Common myeloid progenitor, CD34-positive (primary cell): ENCODE measurements around the gene GADD45G. TPM values are rescaled to one million over a fixed set of nuclear protein-coding genes. Genes with fewer than 3 reads are reported as not detected.

ENCODE experiments used
- CTCF ChIA-PET: fragments of 350-600 bp; sonication (Branson Sonifier 250); formaldehyde crosslinking; loops from one replicate; lab custom pipeline; 2021; ENCODE audit warnings: antibody characterized with exemption; lab: Charles Lee
- POLR2A ChIA-PET: fragments of 350-600 bp; sonication (Branson Sonifier 250); formaldehyde crosslinking; loops from one replicate; lab custom pipeline; 2021; ENCODE audit warnings: antibody characterized with exemption; lab: Charles Lee
- DNase-seq, 3 donors: peaks; one replicate each; pipeline versions ENCODE4 v3.0.0 to v3.0.0-alpha.2; 2013
- H3K27ac ChIP-seq, 2 experiments: 1 replicate in 1 of 2; 2 replicates in 1 of 2; pipeline ENCODE4 v1.7.0; 2013; ENCODE audit warnings: inconsistent platforms in 2 of 2, low read length in 2 of 2, mild to moderate bottlenecking in 2 of 2, low read depth in 1 of 2, moderate library complexity in 1 of 2; ENCODE audit not compliant: severe bottlenecking in 2 of 2, insufficient read depth in 1 of 2, poor library complexity in 1 of 2
- H3K27me3 ChIP-seq, 5 experiments: replicated peaks in 2 of 5; 1 replicate in 3 of 5; 2 replicates in 2 of 5; pipeline versions ENCODE4 v1.6.1 to v1.7.0; 2013; ENCODE audit warnings: low read length in 4 of 5, mild to moderate bottlenecking in 2 of 5, moderate library complexity in 2 of 5, inconsistent platforms in 1 of 5; ENCODE audit not compliant: insufficient read depth in 5 of 5, control insufficient read depth in 4 of 5
- H3K36me3 ChIP-seq, 4 experiments: 1 replicate in 2 of 4; 2 replicates in 2 of 4; pipeline versions ENCODE4 v1.6.1 to v1.7.0; 2013; ENCODE audit warnings: low read length in 3 of 4, control low read depth in 1 of 4, mild to moderate bottlenecking in 1 of 4; ENCODE audit not compliant: control insufficient read depth in 4 of 4, insufficient read depth in 4 of 4
- H3K4me1 ChIP-seq, 4 experiments: 1 replicate in 3 of 4; 2 replicates in 1 of 4; pipeline versions ENCODE4 v1.6.1 to v1.7.1; 2013; ENCODE audit warnings: low read length in 3 of 4, mild to moderate bottlenecking in 3 of 4, control low read depth in 1 of 4, inconsistent platforms in 1 of 4, moderate library complexity in 1 of 4; ENCODE audit not compliant: control insufficient read depth in 4 of 4, insufficient read depth in 4 of 4; ENCODE audit errors: control extremely low read depth in 1 of 4
- H3K4me3 ChIP-seq, 7 experiments: 1 replicate in 4 of 7; 2 replicates in 3 of 7; pipeline versions ENCODE4 v1.5.1 to v1.7.0; 2013; ENCODE audit warnings: mild to moderate bottlenecking in 7 of 7, low read length in 6 of 7, moderate library complexity in 6 of 7, inconsistent platforms in 2 of 7, low read depth in 2 of 7, control low read depth in 1 of 7; ENCODE audit not compliant: insufficient read depth in 4 of 7, control insufficient read depth in 1 of 7; ENCODE audit errors: extremely low read depth in 1 of 7
- H3K9me3 ChIP-seq, 5 experiments: 1 replicate in 4 of 5; 2 replicates in 1 of 5; pipeline versions ENCODE4 v1.6.1 to v1.7.1; 2013; ENCODE audit warnings: low read length in 4 of 5, mild to moderate bottlenecking in 2 of 5, inconsistent platforms in 1 of 5, low read depth in 1 of 5, moderate library complexity in 1 of 5; ENCODE audit not compliant: control insufficient read depth in 4 of 5, insufficient read depth in 2 of 5; ENCODE audit errors: control extremely low read depth in 1 of 5
- WGBS: methylation state at CpG from one replicate; pipeline ENCODE4 v1.1.5; 2013; ENCODE audit not compliant: insufficient coverage; 5-methylcytosine and 5-hydroxymethylcytosine counted together
- polyA plus RNA-seq: library from polyadenylated mRNA; unstranded; fragments of 120-200 nt; gene quantifications from one replicate; pipeline ENCODE4 v1.2.1, GENCODE V29; 2013

GADD45G gene
- 6.2 TPM for polyA plus RNA-seq

- CTCF ChIA-PET: interaction anchor here (1.0 to 16.7 kb wide), 3 partner anchors 12 to 499 kb away, joined by 3 to 323 read pairs (median 3); no protein-coding TSS in a partner anchor
- POLR2A ChIA-PET: interaction anchor here (0.7 to 1.6 kb wide), 5 partner anchors 10 to 491 kb away, joined by 3 to 6 read pairs (median 4); no protein-coding TSS in a partner anchor
- H3K4me1 ChIP-seq: peaks cover 12 to 46% (median 41%) of the 10 kb centered on the region in 4 experiments
- H3K27ac ChIP-seq: no peak within 1 kb of the TSS
- H3K36me3 ChIP-seq: no peaks in the 10 kb centered on the region
- no peaks in the 10 kb centered on the region for H3K9me3 ChIP-seq
- peak; percentile 97 to 99 (median 98) for DNase-seq
- WGBS: 0% methylated on average over 45 of the region's 63 CpGs
- H3K4me3 ChIP-seq: peak within 1 kb of the TSS; percentile 36 to 80 (median 61)
- H3K27me3 ChIP-seq: peaks cover 0 to 14% (median 0%) of the 10 kb centered on the region in 5 experiments
These were observed at the start of gene GADD45G for GRCh38 chr9:89604729-89605464. Gene GADD45G, plus strand, starts transcription at chr9:89605012. Its CDS starts 110 bp downstream, at chr9:89605122.

- H3K9me3 ChIP-seq: peaks cover 0 to 2% (median 0%) of the 10 kb centered on the region in 5 experiments
- H3K27me3 ChIP-seq: no peaks in the 10 kb centered on the region
- no peaks in the 10 kb centered on the region for H3K36me3 ChIP-seq
- CTCF ChIA-PET: interaction anchor here (0.8 to 9.7 kb wide), 3 partner anchors 45 to 127 kb away, joined by 3 to 106 read pairs (median 3); no protein-coding TSS in a partner anchor
- DNase-seq: no peak
- H3K27ac ChIP-seq: no peak overlapping the region
- WGBS: 100% methylated on average over 6 of the region's 7 CpGs
- H3K4me1 ChIP-seq: peaks cover 11 to 43% (median 39%) of the 10 kb centered on the region in 4 experiments
- POLR2A ChIA-PET: interaction anchor here (1.0 kb wide), 1 partner anchor 13 kb away, joined by 3 read pairs; no protein-coding TSS in a partner anchor
- H3K4me3 ChIP-seq: no peak overlapping the region
These were observed 49.8 kb upstream of the GADD45G start for GRCh38 chr9:89555036-89555415.

- Histone ChIP-seq H3K27me3 (no peaks in the 10 kb centered on the region), H3K9me3 (peaks cover 0 to 2% (median 0%) of the 10 kb centered on the region in 5 experiments), H3K4me3 (peak overlapping the region in 2 of 7 experiments; percentile 25 to 57), H3K4me1 (peaks cover 11 to 43% (median 39%) of the 10 kb centered on the region in 4 experiments), H3K36me3 (no peaks in the 10 kb centered on the region), H3K27ac (no peak overlapping the region)
- CTCF ChIA-PET: interaction anchor here (0.8 to 9.7 kb wide), 6 partner anchors 9 to 128 kb away, joined by 3 to 106 read pairs (median 3); no protein-coding TSS in a partner anchor
- DNase-seq: peak; percentile 64 to 98 (median 96)
- POLR2A ChIA-PET: interaction anchor here (0.6 kb wide), 1 partner anchor 34 kb away, joined by 3 read pairs; no protein-coding TSS in a partner anchor
- 48% methylated on average over 10 of the region's 12 CpGs for WGBS
These were observed 49.1 kb upstream of the GADD45G start for GRCh38 chr9:89555451-89556375.

- Histone ChIP-seq H3K4me3 (peak overlapping the region in 3 of 7 experiments; percentile 25 to 56 (median 30)), H3K27me3 (no peaks in the 10 kb centered on the region), H3K27ac (no peak overlapping the region), H3K4me1 (peaks cover 11 to 43% (median 40%) of the 10 kb centered on the region in 4 experiments), H3K36me3 (no peaks in the 10 kb centered on the region), H3K9me3 (peaks cover 0 to 2% (median 0%) of the 10 kb centered on the region in 5 experiments)
- WGBS: 100% methylated on average over 1 of the region's 6 CpGs
- ChIA-PET POLR2A (no interaction called here), CTCF (interaction anchor here (0.9 to 2.2 kb wide), 6 partner anchors 9 to 544 kb away, joined by 3 to 13 read pairs (median 4); no protein-coding TSS in a partner anchor)
- DNase-seq: peak in 2 of 3 donors; percentile 56 to 67
These were observed 46.5 kb upstream of the GADD45G start for GRCh38 chr9:89558196-89558899.

- no peaks in the 10 kb centered on the region for H3K36me3 ChIP-seq
- ChIA-PET CTCF (interaction anchor here (0.9 to 2.2 kb wide), 5 partner anchors 10 to 543 kb away, joined by 3 to 13 read pairs (median 4); no protein-coding TSS in a partner anchor), POLR2A (no interaction called here)
- H3K27me3 ChIP-seq: no peaks in the 10 kb centered on the region
- H3K4me1 ChIP-seq: peaks cover 11 to 43% (median 38%) of the 10 kb centered on the region in 4 experiments
- H3K9me3 ChIP-seq: peaks cover 0 to 2% (median 0%) of the 10 kb centered on the region in 5 experiments
- 88% methylated on average over 1 of the region's 2 CpGs for WGBS
- H3K4me3 ChIP-seq: no peak overlapping the region
- H3K27ac ChIP-seq: no peak overlapping the region
- DNase-seq: no peak
These were observed 45.9 kb upstream of the GADD45G start for GRCh38 chr9:89558948-89559347.

- ChIA-PET CTCF (interaction anchor here (1.5 kb wide), 1 partner anchor 12 kb away, joined by 3 read pairs; no protein-coding TSS in a partner anchor), POLR2A (no interaction called here)
- Histone ChIP-seq H3K27me3 (no peaks in the 10 kb centered on the region), H3K9me3 (peaks cover 0 to 2% (median 0%) of the 10 kb centered on the region in 5 experiments), H3K4me1 (peaks cover 8 to 20% (median 15%) of the 10 kb centered on the region in 4 experiments), H3K27ac (no peak overlapping the region), H3K36me3 (no peaks in the 10 kb centered on the region), H3K4me3 (no peak overlapping the region)
- WGBS: 100% methylated on average over 3 of the region's 10 CpGs
- no peak for DNase-seq
These were observed 42.5 kb upstream of the GADD45G start for GRCh38 chr9:89562186-89562814.
